HepG2 (cell line): ENCODE results near the gene THSD8. TPM values are rescaled to one million over a fixed set of nuclear protein-coding genes. Genes with fewer than 3 reads are reported as not detected.

Experiments
- DPF2 ChIP-seq: sonication (generic); formaldehyde crosslinking; IDR thresholded peaks from 2 replicates; pipeline ENCODE4 v1.4.0; 2020; ENCODE audit warnings: mild to moderate bottlenecking, low read depth, missing genetic modification reagents, borderline replicate concordance
- FOXP1 ChIP-seq, 2 experiments: fragments of 450-650 bp in 1 of 2; IDR thresholded peaks; 2 replicates each; pipeline ENCODE4 v1.6.1; 2017 to 2018; ENCODE audit warnings: antibody characterized with exemption in 1 of 2
- KAT7 ChIP-seq: IDR thresholded peaks from 2 replicates; pipeline ENCODE4 v1.6.1; 2018; ENCODE audit warnings: borderline replicate concordance, missing compliant biosample characterization
- KLF16 ChIP-seq, 2 experiments: sonication (generic) in 1 of 2; formaldehyde crosslinking in 1 of 2; IDR thresholded peaks; 2 replicates each; pipeline versions ENCODE4 v1.6.1 to v1.8.0; 2016 to 2023; ENCODE audit warnings: missing genetic modification reagents in 2 of 2, missing compliant biosample characterization in 1 of 2
- SYNCRIP ChIP-seq: fragments of 200-400 bp; formaldehyde crosslinking; IDR thresholded peaks from 2 replicates; pipeline ENCODE4 v1.6.1; 2018; ENCODE audit warnings: mild to moderate bottlenecking, low read depth, low read length; ENCODE audit not compliant: insufficient read depth
- TEAD3 ChIP-seq: optimal IDR thresholded peaks from 2 replicates; pipeline ENCODE3; 2016; ENCODE audit warnings: borderline replicate concordance
- ZMYM4 ChIP-seq: sonication (generic); formaldehyde crosslinking; IDR thresholded peaks from 2 replicates; pipeline ENCODE4 v1.8.1; 2023; ENCODE audit warnings: mild to moderate bottlenecking, missing genetic modification reagents
- ZNF614 ChIP-seq: IDR thresholded peaks from 2 replicates; pipeline ENCODE4 v1.6.1; 2018; ENCODE audit warnings: missing biosample characterization, missing genetic modification reagents, inconsistent platforms, borderline replicate concordance
- ZSCAN20 ChIP-seq: sonication (generic); formaldehyde crosslinking; IDR thresholded peaks from 2 replicates; pipeline ENCODE4 v1.4.0; 2020; ENCODE audit warnings: missing genetic modification reagents, mild to moderate bottlenecking, borderline replicate concordance
- polyA plus RNA-seq, 8 experiments: library from polyadenylated mRNA; depleted of rRNA in 3 of 8; stranded (reverse) in 7 of 8; unstranded in 1 of 8; fragments of >200 nt; fragmentation: Illumina TruSeq in 4 of 8; extraction: Trizol in 4 of 8; gene quantifications; 2 replicates each; pipeline versions ENCODE4 v1.2.1 to v1.2.3, GENCODE V29; 2011 to 2016; ENCODE audit warnings: low read depth in 4 of 8, missing spikeins in 1 of 8, mixed read lengths in 1 of 8; ENCODE audit not compliant: insufficient read depth in 1 of 8
- total RNA-seq, 5 experiments: library from RNA; depleted of rRNA; stranded (reverse); fragments of >200 nt; fragmentation: Illumina TruSeq; extraction: Trizol; gene quantifications; 2 replicates each; pipeline ENCODE4 v1.2.3, GENCODE V29; 2016; ENCODE audit warnings: low read depth in 1 of 5
- TF ChIP-seq, protein P1 (sequence below): IDR thresholded peaks from 2 replicates; pipeline ENCODE4 v1.6.1; 2012; ENCODE audit warnings: inconsistent platforms
- TF ChIP-seq, protein P2 (sequence below): sonication (generic); formaldehyde crosslinking; IDR thresholded peaks from 2 replicates; pipeline ENCODE4 v1.4.0; 2020; ENCODE audit warnings: missing genetic modification reagents
- TF ChIP-seq, protein P3 (sequence below): sonication (generic); formaldehyde crosslinking; conservative IDR thresholded peaks from 2 replicates; pipeline ENCODE4 v1.8.0; 2022; ENCODE audit warnings: mild to moderate bottlenecking, moderate library complexity, missing genetic modification reagents
- TF ChIP-seq, protein P4 (sequence below): sonication (generic); formaldehyde crosslinking; IDR thresholded peaks from 2 replicates; pipeline ENCODE4 v1.8.0; 2022; ENCODE audit warnings: missing genetic modification reagents, mild to moderate bottlenecking, inconsistent platforms, borderline replicate concordance
- TF ChIP-seq, protein P5 (sequence below): sonication (generic); formaldehyde crosslinking; IDR thresholded peaks from 2 replicates; pipeline ENCODE4 v1.5.0; 2020; ENCODE audit warnings: mild to moderate bottlenecking, missing genetic modification reagents
- TF ChIP-seq, protein P6 (sequence below): sonication (generic); formaldehyde crosslinking; IDR thresholded peaks from 2 replicates; pipeline ENCODE4 v1.4.0; 2020; ENCODE audit warnings: mild to moderate bottlenecking, missing genetic modification reagents
- TF ChIP-seq, protein P7 (sequence below): IDR thresholded peaks from 2 replicates; pipeline ENCODE4 v1.6.1; 2016

THSD8 gene
- total and polyA plus RNA-seq, 2 of the 13 experiments (the other 11 are each of a cell fraction or from before 2014, with no cell fraction given): 4.8 to 14.9 TPM

GRCh38 chr19:12789904-12790619 lies 11.8 kb upstream of the THSD8 start (continued):
- TF ChIP-seq TEAD3 (CRISPR knock-in tag): peak; percentile 59
- TF ChIP-seq, protein P1, sequence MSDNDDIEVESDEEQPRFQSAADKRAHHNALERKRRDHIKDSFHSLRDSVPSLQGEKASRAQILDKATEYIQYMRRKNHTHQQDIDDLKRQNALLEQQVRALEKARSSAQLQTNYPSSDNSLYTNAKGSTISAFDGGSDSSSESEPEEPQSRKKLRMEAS: peak; percentile 41
- TF ChIP-seq KLF16 (CRISPR knock-in tag; IDR thresholded peaks at IDR 0.05): peak in 1 of 2 experiments; percentile 78; a peak in 2 of 4 replicates
- no peak for TF ChIP-seq ZSCAN20
- TF ChIP-seq, protein P2, sequence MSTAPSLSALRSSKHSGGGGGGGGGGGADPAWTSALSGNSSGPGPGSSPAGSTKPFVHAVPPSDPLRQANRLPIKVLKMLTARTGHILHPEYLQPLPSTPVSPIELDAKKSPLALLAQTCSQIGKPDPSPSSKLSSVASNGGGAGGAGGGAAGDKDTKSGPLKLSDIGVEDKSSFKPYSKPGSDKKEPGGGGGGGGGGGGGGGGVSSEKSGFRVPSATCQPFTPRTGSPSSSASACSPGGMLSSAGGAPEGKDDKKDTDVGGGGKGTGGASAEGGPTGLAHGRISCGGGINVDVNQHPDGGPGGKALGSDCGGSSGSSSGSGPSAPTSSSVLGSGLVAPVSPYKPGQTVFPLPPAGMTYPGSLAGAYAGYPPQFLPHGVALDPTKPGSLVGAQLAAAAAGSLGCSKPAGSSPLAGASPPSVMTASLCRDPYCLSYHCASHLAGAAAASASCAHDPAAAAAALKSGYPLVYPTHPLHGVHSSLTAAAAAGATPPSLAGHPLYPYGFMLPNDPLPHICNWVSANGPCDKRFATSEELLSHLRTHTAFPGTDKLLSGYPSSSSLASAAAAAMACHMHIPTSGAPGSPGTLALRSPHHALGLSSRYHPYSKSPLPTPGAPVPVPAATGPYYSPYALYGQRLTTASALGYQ (CRISPR knock-in tag): no peak
- no peak for TF ChIP-seq DPF2 (CRISPR knock-in tag)
- TF ChIP-seq, protein P3, sequence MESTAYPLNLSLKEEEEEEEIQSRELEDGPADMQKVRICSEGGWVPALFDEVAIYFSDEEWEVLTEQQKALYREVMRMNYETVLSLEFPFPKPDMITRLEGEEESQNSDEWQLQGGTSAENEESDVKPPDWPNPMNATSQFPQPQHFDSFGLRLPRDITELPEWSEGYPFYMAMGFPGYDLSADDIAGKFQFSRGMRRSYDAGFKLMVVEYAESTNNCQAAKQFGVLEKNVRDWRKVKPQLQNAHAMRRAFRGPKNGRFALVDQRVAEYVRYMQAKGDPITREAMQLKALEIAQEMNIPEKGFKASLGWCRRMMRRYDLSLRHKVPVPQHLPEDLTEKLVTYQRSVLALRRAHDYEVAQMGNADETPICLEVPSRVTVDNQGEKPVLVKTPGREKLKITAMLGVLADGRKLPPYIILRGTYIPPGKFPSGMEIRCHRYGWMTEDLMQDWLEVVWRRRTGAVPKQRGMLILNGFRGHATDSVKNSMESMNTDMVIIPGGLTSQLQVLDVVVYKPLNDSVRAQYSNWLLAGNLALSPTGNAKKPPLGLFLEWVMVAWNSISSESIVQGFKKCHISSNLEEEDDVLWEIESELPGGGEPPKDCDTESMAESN (CRISPR knock-in tag): peak; percentile 73; the same call in 1 of the 2 replicates
- TF ChIP-seq, protein P4, sequence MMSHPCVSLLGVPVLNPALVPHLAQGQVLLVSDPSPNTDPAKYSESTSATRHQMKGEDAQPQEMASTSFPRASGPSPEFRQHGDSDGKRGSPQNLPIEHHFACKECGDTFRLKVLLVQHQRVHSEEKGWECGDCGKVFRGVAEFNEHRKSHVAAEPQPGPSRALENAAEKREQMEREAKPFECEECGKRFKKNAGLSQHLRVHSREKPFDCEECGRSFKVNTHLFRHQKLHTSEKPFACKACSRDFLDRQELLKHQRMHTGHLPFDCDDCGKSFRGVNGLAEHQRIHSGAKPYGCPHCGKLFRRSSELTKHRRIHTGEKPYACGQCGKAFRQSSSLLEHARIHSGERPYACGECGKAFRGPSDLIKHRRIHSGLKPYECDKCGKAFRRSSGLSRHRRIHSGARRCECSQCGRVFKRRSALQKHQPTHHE (CRISPR knock-in tag): no peak
- no peak for TF ChIP-seq KAT7 (CRISPR knock-in tag)
- no peak for TF ChIP-seq ZMYM4 (CRISPR knock-in tag)
- TF ChIP-seq, protein P5, sequence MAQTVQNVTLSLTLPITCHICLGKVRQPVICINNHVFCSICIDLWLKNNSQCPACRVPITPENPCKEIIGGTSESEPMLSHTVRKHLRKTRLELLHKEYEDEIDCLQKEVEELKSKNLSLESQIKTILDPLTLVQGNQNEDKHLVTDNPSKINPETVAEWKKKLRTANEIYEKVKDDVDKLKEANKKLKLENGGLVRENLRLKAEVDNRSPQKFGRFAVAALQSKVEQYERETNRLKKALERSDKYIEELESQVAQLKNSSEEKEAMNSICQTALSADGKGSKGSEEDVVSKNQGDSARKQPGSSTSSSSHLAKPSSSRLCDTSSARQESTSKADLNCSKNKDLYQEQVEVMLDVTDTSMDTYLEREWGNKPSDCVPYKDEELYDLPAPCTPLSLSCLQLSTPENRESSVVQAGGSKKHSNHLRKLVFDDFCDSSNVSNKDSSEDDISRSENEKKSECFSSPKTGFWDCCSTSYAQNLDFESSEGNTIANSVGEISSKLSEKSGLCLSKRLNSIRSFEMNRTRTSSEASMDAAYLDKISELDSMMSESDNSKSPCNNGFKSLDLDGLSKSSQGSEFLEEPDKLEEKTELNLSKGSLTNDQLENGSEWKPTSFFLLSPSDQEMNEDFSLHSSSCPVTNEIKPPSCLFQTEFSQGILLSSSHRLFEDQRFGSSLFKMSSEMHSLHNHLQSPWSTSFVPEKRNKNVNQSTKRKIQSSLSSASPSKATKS (CRISPR knock-in tag): no peak
- TF ChIP-seq ZNF614 (CRISPR knock-in tag): 0 out of 2 replicates have a peak, but pooled peaks have one; percentile 30
- TF ChIP-seq FOXP1 (IDR thresholded peaks at IDR 0.05): no peak
- TF ChIP-seq FOXP1 (CRISPR knock-in tag; IDR thresholded peaks at IDR 0.05): no peak
- TF ChIP-seq, protein P6, sequence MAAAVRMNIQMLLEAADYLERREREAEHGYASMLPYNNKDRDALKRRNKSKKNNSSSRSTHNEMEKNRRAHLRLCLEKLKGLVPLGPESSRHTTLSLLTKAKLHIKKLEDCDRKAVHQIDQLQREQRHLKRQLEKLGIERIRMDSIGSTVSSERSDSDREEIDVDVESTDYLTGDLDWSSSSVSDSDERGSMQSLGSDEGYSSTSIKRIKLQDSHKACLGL (CRISPR knock-in tag): peak; percentile 61; the same call in 1 of the 2 replicates
- no peak for TF ChIP-seq SYNCRIP
- TF ChIP-seq, protein P7, sequence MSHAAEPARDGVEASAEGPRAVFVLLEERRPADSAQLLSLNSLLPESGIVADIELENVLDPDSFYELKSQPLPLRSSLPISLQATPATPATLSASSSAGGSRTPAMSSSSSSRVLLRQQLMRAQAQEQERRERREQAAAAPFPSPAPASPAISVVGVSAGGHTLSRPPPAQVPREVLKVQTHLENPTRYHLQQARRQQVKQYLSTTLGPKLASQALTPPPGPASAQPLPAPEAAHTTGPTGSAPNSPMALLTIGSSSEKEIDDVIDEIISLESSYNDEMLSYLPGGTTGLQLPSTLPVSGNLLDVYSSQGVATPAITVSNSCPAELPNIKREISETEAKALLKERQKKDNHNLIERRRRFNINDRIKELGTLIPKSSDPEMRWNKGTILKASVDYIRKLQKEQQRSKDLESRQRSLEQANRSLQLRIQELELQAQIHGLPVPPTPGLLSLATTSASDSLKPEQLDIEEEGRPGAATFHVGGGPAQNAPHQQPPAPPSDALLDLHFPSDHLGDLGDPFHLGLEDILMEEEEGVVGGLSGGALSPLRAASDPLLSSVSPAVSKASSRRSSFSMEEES (CRISPR knock-in tag): 0 out of 2 replicates have a peak, but pooled peaks have one; percentile 23
